ENCODE results near the gene RALGDS.
"Not testable (repeated sequence)": the region's sequence is repeated elsewhere in the genome, so short reads cannot be mapped to it uniquely, and the experiment has no call there.

The RALGDS gene

DNA sequence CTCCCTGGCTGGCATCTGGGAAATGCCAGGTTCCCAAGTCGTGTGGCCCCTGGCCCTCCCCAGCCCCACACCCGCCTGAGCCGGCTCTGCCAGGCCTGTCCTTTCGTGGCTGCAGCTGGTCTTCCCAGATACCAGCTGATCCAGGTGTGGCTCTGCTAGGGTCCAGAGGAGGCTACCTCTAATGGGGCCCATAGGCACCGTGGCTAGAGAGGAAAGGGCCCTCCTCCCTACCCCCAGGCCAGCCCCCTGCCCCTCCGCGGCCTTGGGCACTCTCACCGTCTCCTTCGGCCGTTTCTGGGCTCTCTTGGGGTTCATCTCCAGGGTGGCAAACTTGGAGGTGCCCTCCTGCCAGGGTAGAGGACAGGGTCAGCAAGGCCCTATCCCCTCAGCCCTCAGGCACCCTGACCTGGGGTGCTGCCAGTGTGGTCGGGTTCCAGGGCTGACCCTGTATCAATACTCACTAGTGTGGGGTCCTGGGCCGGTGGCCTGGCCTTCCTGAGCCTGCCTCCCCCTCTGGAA is 17.0 kb downstream of the RALGDS start:
- DNase-seq = peak; percentile 32

DNA sequence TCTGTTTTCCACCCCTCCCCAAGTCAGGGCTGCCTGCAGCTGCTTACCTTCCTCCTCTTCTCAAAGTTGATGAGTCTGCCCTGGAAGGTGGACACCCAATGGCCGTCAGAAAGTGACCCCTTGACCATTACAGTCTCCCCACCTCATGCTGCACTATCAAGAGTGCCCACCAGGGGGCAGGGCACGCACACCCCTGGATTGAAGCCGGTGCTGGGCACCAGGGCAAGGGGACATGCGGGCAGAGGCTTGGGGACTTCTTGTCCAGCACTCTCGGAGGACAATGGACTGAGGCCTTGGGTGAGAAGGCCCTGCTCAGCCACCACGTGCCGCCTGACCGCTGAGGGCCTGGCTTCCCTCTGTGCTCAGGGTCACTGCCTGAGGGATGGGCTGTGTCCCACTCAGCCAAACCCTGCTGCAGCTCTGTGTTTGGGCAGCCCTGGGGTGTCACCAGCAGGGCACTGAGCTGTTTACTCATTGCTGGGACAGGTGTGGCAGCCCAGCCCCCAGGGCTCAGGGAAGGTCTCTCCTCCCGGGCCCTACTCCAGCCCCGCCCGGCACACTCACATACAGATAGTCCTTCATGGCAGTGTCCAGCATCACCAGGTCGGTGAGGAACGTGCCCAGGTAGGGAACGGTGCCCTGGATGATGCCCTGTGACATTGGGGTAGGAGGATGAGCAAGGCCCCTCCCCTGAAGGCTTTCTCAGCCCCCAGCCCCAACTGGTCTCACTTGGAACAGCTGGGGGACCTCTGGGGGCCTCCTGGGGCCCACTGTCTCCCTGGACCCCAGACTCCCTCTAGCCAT is 17.7 kb downstream of the RALGDS start:
- DNase-seq = peak; percentile 84

DNA sequence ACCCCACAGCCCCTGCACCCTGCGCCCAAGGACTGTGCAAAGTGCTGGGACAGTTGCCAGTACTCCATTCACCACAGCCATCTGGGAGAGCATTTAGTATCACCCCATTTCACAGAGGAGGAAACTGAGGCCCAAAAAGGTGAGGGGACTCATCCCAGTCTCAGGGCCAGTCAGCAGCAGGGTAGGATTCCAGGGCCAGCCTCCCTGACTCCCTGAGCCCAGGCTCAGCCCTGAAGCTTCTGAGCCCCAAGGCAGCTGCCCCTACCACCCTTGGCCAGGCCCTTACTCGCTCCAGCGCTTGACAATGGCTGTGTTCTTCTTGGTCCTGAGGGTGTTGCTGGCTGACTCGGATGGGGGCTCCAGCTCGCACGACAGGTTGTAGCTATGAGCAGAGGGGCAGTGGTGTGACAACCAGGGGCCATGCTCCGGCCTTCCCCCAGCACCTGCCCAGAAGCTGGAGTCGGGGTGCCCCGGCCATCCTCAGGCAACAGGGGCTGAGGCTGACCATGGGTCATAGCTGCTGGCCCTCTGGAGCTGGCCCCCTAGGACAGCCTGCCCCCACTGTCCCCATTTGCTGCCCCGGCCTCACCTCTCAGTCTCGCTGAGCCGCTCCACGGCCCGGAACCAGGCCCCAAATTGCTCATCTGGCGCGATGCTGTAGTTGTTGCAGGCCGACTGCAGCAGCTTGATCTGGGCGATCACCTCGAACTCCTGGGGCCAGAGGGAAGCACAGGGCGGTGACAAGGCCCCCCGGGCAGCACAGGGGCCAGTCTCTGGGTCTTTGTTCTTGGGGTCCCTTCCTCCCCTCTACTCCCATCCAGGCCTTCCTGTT is 18.6 kb downstream of the RALGDS start:
- peak; percentile 39 for DNase-seq

DNA sequence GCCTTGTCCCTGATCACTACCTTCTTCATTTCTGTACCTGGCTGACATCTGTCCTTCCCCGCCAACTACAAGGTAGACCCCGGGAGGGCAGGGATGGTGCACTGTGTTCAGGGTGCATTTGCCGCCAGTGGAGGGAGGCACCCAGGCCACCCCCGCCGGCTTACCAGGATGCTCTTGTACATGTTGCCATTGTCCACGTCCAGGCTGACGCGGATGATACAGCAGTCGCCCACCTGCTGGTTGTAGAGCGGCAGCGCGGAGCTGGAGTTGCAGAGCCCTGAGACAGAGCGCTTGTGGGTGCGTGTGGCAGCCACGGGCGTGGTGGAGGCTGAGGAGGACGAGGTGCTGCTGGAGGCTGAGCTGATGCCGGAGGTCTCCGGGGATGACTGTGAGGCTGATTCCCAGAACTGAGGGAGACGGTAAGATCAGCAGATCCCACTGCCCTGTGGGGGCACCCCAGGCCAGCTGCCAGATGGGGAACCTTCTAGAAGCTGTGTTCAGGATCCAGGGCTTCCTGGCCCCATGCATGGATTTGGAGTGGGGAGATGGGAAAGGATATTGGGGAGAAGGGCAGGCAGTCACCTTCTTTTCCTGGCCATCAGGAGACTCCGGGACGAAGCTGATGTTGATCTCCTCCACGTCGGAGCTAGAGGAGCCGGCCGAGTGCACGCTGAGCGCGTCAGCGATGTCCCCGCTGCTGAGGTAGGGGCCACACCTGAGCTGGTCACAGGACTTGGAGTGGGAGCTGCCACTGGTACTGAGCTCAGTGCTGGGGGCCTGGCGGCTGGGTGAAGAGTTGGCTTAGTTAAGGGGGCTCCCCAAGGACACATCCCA is 19.5 kb downstream of the RALGDS start:
- DNase-seq = peak; percentile 28

DNA sequence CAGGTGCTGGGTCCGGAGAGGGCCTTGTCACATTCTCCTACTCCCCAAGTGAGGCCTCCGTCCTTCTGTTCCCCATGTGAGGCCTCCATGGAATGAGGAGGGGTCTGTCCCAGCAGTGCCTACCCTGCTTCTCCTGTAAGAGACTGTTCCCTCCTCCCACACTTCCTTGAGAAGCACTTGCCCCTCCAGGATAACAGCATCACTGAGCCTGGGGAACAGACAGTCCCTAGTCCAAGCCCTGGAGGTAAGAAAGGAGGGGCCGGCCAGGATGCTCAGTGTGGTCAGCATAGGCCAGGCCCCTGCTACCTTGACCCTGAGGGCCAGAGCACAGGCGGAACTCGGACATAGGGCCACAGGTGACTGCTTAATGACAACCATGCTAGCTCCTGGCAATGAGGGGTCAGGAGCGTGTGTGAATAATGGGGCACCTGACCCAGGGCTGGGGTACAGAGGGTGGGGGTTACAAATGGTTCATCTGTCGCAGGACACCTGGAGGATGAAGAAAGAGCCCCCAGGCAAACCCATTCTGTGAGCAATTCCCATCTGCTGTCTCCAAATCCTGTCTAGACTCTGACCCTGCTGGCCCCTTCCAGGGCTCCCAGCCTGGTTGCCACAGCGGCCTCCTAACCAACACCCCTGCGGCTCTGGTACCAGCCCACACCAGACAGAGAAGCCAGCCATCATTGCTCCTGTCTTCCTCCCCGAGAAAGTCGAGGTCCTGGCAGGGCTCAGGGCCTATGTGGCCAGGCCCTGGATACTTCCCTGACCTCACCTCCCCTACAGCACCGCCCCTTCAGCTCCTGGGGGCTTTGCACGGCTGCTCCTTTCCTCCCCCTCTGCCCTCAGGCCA is 20.3 kb downstream of the RALGDS start:
- DNase-seq = peak; percentile 38

DNA sequence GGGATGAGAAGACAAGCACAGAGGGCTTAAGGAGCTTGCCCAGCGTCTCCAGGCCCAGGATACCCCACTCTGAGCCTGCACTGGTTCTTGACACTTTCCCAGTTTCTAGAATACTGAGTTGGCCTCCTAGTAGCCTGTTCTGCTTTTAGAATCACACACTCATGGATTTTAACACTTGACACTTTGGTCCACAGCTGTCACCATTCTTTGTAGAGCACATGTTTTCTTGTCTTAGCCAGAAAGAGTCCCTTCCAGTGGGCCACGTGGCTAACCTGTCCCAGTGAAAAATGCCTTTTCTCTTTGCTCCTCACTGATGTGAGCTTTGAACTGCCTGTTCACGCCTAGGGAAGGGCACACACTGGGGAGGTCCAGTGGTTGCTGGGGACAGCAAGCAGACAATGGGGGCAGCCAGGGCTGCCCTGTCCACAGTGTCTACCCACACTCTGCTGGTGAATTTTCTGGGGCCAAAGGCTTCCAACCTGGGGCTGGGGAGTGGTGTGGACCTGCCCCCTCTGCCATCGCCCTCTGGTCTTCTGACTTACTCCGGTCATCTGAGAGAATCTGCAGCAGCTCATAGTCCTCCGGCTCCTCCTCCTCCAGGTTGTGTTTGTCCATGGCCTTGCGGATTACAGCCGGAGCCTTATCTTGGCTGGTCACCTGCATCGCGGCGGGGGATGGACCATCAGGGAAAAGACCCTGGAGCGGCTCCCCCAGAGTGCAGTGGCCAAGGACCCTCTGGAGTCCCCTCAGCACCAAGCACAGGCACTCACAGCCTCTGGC is 21.1 kb downstream of the RALGDS start:
- no peak for DNase-seq

DNA sequence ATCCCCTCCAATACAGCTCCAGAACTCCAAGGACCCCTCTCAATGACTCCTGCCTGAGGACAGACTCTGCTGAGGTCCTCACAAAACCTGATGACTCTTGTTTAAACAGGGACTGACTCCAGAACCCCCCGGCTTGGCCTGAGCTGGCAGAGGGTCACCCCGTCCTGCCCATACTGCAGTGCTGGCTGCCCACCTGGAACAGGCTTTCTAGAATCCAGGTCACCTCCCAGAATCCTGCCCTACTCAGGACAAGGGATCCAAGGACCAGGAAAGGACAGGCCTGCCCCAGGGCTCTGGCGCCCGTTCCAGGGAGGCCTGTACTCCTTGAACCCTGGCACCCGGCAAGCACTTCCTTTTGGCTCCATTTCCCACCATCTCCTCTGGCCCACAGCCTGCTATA is 22.2 kb downstream of the RALGDS start:
- no peak for DNase-seq

DNA sequence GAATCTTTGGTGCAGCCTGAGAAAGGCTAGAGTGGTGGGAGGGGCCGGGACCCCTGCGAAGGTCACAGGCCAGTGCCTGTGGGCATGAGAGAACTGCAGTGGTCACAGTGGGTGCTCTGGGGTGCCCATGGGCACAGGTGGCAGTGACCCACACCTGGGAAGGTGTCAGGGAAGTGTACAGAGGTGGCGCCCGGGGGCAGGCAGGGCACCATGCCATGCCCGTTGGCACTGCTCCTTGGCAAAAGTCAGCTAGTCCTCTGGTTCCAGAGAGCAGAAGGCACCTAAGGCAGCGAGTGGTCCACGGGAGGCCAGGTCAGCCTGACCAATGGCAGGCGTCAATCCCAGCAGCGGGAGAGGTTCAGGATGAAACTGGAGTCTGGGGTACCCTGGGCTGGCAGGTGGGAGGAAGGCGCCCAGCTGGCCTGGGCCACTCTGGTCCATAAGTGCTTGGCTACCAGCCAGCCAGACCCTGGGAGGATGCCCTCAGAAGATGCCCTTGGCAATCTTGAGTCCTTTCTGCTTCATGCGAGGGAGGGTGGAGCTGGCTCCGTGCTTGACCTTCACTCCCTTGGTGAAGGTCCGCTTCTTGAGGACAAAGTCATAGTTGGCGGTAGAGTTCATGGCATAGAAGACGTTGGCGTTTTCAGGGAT is 22.8 kb downstream of the RALGDS start:
- DNase-seq = no peak

DNA sequence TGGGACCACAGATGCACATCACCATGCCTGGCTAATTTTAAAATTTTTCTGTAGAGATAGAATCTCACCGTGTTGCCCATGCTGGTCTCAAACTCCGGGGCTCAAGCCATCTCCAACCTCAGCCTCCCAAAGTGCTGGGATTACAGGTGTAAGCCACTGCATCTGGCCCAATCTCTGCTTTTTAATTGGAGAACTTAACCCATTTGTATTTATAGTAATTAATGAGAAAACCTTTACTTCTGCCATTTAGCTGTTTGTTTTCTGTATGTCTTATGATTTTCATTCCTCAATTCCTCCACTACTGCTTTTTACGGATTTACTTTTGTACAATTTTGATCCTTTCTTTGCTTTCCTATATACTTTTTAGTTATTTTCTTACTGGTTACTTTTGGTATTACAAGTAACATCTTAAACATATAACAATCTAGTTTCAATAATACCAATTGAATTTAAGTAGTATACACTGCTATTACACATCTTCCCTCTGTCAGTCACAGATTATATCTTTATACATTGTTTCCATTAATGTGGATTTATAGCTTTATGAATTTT is 26.1 kb downstream of the RALGDS start:
- no peak for DNase-seq

DNA sequence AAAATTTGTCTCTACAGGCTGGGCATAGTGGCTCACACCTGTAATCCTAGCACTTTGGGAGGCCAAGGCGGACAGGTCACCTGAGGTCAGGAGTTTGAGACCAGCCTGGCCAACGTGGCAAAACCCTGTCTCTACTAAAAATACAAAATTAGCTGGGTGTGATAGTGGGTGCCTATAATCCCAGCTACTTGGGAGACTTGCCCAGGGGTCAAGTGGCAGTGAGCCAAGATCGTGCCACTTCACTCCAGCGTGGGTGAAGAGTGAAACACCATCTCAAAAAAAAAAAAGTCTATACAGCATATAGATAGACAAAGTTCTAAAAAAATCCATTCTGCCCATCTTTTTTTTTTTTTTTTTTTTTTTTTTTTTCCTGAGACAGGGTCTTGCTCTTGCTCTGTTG is 26.7 kb downstream of the RALGDS start:
- DNase-seq = not testable (repeated sequence)

DNA sequence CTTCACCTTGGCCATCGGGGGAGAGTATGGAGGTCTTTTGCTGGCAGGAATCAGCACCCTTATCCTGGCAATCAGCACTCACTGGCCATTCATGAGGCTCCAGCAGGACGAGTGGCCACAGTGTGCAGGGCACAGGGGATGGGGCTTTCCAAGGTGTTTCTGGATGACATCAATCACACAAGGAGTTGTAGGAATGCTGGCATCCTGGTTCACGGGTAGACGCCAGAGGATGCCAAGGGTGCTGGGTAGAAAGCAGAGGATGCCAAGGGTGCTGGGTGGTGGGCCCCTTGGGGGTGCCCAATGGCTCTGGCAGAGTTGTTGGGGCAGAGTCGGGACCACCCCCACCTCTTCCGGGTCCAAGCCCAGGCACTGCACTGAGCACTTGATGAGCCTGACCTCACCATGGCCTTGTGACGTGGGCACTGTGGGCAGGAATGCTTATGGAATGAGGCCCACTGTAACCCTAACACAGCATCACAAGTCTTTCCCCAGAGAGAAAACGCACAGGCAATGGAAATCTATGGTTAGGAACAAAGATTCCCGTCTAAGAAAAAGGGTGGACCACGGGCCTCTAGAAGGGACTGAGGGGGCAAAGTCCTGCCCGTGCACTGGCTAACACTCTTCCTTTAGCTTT is 30.2 kb downstream of the RALGDS start:
- no peak for DNase-seq

DNA sequence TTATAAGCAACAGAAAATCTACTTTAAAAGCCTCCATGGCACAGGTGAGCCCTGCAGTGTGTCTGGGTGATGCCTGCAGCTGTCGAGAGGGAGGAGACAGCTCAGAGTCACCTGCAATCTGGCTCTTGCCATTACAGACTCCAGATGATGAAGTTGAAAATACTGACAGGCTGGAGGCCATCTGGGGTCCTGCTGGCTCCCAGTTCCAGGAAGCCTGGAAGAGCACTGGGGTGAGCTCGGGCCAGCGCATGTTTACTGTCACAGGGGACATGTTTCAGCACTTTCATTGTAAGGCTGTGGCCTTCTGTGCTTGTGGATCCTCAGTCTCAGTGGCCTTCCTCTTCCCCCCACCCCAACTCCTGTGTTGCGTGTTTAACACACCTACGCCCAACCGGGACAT is 30.9 kb downstream of the RALGDS start:
- no peak for DNase-seq

DNA sequence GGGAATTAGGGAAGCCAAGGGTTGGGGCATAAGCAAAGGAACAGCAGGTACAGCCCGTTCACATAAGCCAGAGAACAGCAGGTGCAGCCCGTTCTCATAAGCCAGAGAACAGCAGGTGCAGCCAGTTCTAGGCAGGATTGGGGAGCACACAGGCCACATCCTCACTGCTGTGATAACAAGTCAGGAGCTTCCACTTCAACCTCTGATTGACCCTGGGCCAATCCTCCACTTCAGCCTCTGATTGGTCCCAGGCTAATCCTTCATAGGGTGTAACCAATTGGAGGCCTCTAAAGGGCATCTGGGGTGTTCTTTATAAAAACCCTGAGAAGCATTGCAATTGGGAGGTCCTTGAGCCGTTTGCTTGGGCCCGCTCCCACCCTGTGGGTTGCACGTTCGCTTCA is 31.8 kb downstream of the RALGDS start:
- DNase-seq = no peak

DNA sequence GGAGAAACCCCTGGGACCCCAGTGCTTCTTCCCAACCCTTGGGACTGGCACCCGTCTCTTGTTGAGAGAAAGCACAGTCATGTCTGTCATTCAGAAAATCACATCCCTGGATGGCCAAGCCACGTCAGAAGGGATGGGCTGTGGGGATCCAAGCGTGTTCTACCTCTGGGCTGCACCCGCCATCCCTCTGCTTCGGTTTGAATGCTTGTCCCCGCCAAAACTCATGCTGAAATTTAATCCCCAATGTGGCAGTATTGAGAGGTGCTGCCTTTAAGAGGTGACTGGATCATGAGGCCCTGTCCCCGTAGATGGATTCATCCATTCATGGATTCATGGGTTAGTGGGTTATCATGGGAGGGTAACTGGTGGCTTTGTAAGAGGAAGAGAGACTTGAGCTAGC is 32.3 kb downstream of the RALGDS start:
- no peak for DNase-seq

DNA sequence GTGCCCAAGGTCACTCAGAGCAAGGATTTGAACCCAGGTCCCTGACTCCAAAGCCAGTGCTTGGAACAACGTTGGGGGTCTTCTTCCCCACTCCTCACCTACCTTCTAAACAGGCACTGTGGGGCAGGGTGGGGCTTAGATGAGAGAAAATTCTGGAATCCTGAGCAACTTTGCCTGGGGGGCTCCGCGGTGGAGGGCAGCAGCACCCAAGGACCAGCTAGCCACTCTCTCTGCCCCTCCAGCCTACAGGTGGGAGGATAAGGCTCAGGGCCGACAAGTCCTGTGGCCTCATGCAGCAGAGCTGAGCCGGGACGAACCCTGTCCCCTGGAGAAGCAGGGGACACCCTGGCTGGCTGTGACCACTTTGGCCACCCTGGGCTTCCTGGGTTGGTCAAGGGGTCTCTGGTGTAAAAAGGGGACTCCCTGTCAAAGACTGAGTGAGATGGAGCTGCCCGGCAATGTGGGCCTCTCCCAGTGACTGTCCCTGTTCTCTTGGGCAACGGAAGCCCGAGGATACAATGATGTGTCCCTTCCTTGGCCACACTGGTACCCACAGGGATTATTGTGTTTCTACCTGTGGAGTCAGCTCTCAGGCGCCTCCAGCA is 32.8 kb downstream of the RALGDS start:
- no peak for DNase-seq

DNA sequence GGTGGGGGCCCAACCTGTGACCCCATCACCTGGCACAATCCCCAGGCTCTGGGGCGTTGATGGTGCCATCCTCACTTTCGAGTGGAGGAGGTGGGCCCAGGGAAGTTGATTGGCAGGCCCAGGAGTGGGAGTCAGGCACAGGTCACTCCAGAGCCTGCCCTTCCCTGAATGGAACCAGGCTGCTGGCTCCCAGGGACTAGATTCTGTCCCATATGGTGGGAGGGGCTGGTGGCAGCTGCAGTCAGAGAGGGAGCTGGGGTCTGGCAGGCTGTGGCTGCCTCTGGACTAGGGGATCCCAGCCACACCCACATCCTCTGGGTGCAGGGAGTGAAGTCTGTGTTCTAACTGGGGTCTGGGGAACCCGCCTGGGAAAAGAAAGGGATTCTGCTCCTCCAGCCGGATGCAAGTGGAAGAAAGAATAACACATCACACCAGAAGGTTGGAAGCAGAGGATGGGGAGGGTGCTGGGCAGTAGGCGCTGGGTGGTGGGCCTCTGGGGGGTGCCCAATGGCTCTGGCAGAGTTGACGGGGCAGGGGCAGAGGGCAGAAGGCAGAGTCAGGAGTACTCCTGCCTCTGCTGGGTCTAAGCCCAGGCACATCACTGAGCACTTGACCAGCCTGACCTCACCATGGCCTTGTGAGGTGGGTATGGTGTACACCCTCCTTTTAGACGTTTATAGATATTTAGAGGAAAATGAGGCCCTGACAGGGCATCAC is 33.5 kb downstream of the RALGDS start:
- no peak for DNase-seq

DNA sequence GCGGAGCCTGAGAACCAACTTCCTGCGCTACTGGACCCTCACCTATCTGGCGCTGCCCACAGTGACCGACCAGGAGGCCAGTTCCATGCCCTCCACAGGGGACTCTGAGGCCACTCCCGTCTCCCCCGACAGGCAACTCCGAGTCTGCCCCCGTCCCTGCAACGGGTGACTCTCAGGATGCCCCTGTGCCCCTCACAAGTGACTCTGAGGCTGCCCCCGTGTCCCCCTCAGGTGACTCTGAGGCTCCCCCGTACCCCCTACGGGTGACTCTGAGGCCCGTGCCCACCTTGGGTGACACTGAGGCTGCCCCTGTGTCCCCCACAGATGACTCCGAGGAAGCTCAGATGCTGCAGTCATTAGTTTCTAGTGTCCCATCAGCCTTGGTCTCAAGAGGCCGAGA is 34.1 kb downstream of the RALGDS start:
- DNase-seq = no peak

DNA sequence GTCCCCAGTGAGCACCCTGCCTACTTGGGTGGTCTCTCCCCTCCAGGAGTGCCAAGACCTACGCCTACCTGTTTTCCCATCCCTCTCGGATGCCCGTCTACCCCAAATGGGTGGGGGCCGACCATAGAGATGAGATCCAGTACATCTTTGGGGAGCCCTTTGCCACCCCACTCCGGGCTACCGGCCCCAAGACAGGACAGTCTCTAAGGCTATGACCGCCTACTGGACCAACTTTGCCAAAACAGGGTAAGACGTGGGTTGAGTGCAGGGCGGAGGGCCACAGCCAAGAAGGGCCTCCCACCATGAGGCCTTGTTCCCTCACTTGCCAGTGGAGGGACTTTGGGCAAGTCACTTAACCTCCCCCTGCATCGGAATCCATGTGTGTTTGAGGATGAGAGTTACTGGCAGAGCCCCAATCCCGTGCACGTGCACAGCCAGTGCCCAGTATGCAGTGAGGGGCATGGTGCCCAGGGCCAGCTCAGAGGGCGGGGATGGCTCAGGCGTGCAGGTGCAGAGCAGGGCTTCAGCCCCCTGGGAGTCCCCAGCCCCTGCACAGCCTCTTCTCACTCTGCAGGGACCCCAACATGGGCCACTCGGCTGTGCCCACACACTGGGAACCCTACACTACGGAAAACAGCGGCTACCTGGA is 34.7 kb downstream of the RALGDS start:
- DNase-seq = not testable (repeated sequence)
